ENCODE results near the gene CYCS.
"Not testable (repeated sequence)": the region's sequence is repeated elsewhere in the genome, so short reads cannot be mapped to it uniquely, and the experiment has no call there.

CYCS gene

DNA sequence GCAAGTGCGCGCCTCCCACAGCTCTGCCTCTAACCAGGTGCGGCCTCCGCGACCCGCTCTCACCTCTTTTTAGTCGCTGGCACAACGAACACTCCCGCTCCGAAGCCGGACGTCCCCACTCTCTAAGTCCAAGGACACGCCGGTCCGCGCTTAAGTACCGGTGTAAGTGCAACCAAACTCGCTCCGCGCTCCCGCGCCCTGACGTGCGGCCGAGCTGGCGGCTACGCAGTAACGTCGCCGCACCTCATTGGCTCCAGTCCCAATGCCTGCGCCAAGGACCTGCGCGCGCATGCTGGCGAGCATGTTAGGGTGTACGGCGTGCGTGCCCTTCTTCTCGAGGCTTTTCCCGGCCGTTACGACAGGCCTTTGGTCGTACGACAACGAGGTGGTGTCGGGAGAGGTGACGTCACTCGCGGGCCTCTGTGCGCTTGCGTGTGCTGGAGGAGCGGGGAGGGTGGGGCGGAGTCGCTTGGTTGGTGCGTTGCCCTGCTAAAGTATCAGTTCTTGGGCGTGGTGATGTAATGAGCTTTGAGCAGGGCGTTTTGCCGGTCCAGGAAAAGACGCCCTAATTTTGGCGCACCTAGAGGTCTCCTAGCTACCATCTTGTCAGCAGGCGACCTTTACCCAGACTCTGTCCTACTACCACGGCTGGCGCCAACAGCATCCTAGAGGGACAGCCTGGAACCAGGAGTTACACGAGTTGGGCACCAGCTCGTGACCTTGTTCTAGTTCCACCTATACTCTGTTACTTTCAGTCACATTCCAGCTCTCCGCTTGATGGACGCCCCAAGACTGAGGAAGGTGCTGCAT is at the start of gene CYCS:
CYCS (minus strand) TSS at position 124 of the 810 bp plus-strand sequence. CDS start 1,141 bp downstream, outside the sequence.
- peaks cover 23% of the 10 kb centered on the region for H3K4me1 Mint-ChIP-seq
- ATAC-seq (peak; percentile 97), DNase-seq (ENCODE audit: low spot score in 2 of 2) (peak; percentile 98 to 99)
- H3K27ac Mint-ChIP-seq = peak within 1 kb of the TSS; percentile 100
- peak within 1 kb of the TSS; percentile 99 for H3K4me3 Mint-ChIP-seq
- H3K36me3 Mint-ChIP-seq = peaks cover 55% of the 10 kb centered on the region
- no peaks in the 10 kb centered on the region for H3K9me3 Mint-ChIP-seq

DNA sequence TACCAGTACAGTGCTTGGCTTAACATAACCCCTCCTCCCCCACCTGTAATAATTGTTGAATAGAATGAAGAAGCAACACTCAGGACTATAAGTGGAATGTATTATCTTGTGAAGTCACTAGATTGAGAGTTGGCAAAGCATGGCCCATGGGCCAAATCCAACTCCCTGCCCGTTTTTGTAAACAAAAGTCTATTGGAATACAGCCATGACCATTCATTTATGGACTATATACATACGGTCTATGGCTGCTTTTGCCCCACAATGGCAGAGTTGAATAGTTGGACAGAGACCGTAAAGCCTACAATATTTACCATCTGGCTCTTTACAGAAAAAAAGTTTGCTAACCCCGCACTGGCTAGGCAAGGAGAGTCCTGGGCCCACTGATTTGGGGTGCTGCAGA is 48.1 kb upstream of the CYCS start:
- Mint-ChIP-seq H3K9me3 (no peaks in the 10 kb centered on the region), H3K4me3 (no peak overlapping the region), H3K36me3 (no peaks in the 10 kb centered on the region), H3K27ac (no peak overlapping the region), H3K4me1 (peaks cover 6% of the 10 kb centered on the region)
- no peak for DNase-seq (ENCODE audit: low spot score in 2 of 2)
- ATAC-seq = no peak

DNA sequence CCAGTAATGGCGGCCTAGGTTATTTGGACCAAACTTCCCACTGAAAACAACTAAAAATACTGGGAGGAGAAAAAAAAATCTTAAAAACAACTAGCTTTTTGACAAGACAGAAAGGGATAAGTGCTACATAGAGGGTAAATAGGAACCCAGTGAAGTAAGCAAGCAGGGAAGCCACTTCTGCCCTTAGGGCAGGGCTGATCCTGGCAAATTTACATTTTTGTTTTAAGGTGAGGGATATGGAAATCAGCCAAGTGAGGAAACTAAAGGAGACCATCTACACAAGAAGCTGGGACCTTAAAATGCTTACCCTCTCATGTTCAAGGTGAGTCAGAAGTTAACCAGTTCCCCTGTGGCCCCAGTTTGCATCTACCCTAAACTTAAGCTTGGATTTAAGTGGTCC is 46.5 kb upstream of the CYCS start:
- Mint-ChIP-seq H3K9me3 (no peaks in the 10 kb centered on the region), H3K36me3 (no peaks in the 10 kb centered on the region), H3K4me1 (peaks cover 6% of the 10 kb centered on the region), H3K4me3 (no peak overlapping the region), H3K27ac (no peak overlapping the region)
- DNase-seq (ENCODE audit: low spot score in 2 of 2) (no peak), ATAC-seq (no peak)

DNA sequence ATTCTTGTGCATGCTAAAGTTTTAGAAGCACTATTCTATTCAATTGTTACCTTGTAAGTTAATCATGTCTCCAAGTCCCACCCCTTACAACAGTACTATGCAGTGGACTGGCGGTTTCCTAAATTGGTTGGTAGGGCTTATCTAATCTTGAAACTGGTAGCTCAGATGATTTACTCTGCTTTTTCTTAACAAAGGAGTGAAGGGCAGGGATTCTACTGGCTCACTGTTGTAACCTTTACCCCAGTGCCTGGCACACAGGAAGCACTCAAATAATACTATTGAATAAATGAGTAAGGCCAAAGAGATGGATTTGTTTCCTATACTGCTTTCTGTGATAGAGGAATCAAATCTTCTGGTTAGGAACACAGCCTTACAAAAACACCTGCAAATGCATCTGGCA is 46.0 kb upstream of the CYCS start:
- no peak overlapping the region for H3K4me3 Mint-ChIP-seq
- ATAC-seq (no peak), DNase-seq (ENCODE audit: low spot score in 2 of 2) (no peak)
- H3K27ac Mint-ChIP-seq = no peak overlapping the region
- no peaks in the 10 kb centered on the region for H3K9me3 Mint-ChIP-seq
- H3K36me3 Mint-ChIP-seq = no peaks in the 10 kb centered on the region
- peaks cover 6% of the 10 kb centered on the region for H3K4me1 Mint-ChIP-seq

- peaks cover 6% of the 10 kb centered on the region for H3K4me1 Mint-ChIP-seq
- H3K4me3 Mint-ChIP-seq = no peak overlapping the region
- ATAC-seq = no peak
- no peaks in the 10 kb centered on the region for H3K9me3 Mint-ChIP-seq
- no peaks in the 10 kb centered on the region for H3K36me3 Mint-ChIP-seq
- no peak overlapping the region for H3K27ac Mint-ChIP-seq
- no peak for DNase-seq (ENCODE audit: low spot score in 2 of 2)
Measured at GRCh38 chr7:25169683-25170082, 44.6 kb upstream of the CYCS start.

DNA sequence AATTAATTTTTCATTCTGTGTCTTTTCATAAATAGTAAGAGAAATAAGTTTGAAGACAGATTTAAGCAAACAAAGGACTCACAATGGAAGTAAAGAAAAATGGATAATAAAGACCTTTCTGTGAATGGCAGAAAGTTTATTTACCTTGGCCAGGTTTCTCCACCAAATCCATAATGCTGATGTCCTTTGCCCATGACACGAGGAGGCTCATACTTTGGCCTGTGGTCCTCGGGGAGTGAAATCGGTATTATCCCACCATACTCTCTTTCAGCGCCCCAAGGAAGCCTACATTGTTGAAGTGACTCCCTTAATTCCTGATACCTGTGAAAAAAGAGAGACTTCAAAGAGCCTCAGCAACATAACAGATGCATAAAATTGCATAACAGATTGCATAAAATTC is 43.1 kb upstream of the CYCS start:
- Mint-ChIP-seq H3K4me3 (no peak overlapping the region), H3K4me1 (peaks cover 6% of the 10 kb centered on the region), H3K27ac (no peak overlapping the region), H3K36me3 (no peaks in the 10 kb centered on the region), H3K9me3 (no peaks in the 10 kb centered on the region)
- no peak for ATAC-seq
- no peak for DNase-seq (ENCODE audit: low spot score in 2 of 2)

GRCh38 chr7:25167262-25167843 is 42.3 kb upstream of the CYCS start:
- DNase-seq (ENCODE audit: low spot score in 2 of 2) (no peak), ATAC-seq (no peak)
- Mint-ChIP-seq H3K9me3 (no peaks in the 10 kb centered on the region), H3K36me3 (no peaks in the 10 kb centered on the region), H3K4me3 (no peak overlapping the region), H3K4me1 (peaks cover 6% of the 10 kb centered on the region), H3K27ac (no peak overlapping the region)

GRCh38 chr7:25159983-25160596 is 35.0 kb upstream of the CYCS start:
- not testable (repeated sequence) for ATAC-seq; DNase-seq (ENCODE audit: low spot score in 2 of 2); H3K4me1 Mint-ChIP-seq; H3K27ac Mint-ChIP-seq; H3K4me3 Mint-ChIP-seq; H3K36me3 Mint-ChIP-seq; H3K9me3 Mint-ChIP-seq

- no peak overlapping the region for H3K4me3 Mint-ChIP-seq
- no peak overlapping the region for H3K27ac Mint-ChIP-seq
- H3K4me1 Mint-ChIP-seq = no peaks in the 10 kb centered on the region
- DNase-seq (ENCODE audit: low spot score in 2 of 2) = no peak
- H3K36me3 Mint-ChIP-seq = peaks cover 11% of the 10 kb centered on the region
- no peak for ATAC-seq
- H3K9me3 Mint-ChIP-seq = no peaks in the 10 kb centered on the region
Measured at GRCh38 chr7:25158966-25159365, 33.9 kb upstream of the CYCS start.

GRCh38 chr7:25151773-25152172 is 26.7 kb upstream of the CYCS start:
- peaks cover 30% of the 10 kb centered on the region for H3K36me3 Mint-ChIP-seq
- H3K4me1 Mint-ChIP-seq = no peaks in the 10 kb centered on the region
- ATAC-seq (no peak), DNase-seq (ENCODE audit: low spot score in 2 of 2) (no peak)
- no peak overlapping the region for H3K4me3 Mint-ChIP-seq
- H3K27ac Mint-ChIP-seq = no peak overlapping the region
- H3K9me3 Mint-ChIP-seq = no peaks in the 10 kb centered on the region

GRCh38 chr7:25149836-25150235 is 24.8 kb upstream of the CYCS start:
- ATAC-seq (no peak), DNase-seq (ENCODE audit: low spot score in 2 of 2) (no peak)
- Mint-ChIP-seq H3K4me3 (no peak overlapping the region), H3K36me3 (peaks cover 27% of the 10 kb centered on the region), H3K9me3 (no peaks in the 10 kb centered on the region), H3K4me1 (no peaks in the 10 kb centered on the region), H3K27ac (no peak overlapping the region)

DNA sequence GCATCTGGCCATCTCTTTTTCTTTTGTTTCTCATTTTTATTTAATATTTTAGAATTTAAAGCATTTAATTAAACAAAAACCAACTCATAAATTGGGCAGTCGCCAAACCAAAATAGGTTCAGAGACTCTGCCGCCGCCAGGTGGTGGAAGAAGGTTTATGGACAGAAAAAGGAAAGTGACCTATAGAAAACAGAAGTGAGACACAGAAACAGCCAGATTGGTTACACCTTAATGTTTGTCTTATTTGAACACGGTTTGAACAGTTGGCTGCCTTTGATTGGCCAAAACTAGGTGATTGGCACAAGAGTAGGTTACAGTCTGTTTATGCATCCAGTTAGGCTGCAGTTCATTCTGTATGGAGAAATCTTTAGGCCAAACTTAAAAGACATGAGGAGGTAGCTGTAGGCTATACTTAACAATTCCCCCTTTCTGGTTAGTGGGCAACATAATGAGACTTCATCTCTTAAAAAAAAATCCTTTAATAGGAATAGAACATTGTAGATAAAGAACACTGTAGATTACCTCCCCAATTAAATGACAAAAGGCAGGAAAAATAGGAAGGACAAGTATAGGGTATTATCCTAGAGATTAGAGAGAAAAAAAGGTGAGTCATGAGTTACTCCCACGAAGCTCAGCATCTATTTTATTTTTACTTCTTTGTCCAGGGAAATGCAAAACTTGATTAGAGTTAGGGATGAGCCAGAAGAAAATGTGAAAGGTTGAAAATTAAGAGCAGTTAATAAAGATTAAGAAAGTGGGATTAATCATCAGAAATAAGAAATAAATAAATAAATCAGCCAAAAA is 23.9 kb upstream of the CYCS start:
- no peak overlapping the region for H3K27ac Mint-ChIP-seq
- H3K36me3 Mint-ChIP-seq = peaks cover 19% of the 10 kb centered on the region
- DNase-seq (ENCODE audit: low spot score in 2 of 2) = no peak
- no peak overlapping the region for H3K4me3 Mint-ChIP-seq
- no peaks in the 10 kb centered on the region for H3K9me3 Mint-ChIP-seq
- ATAC-seq = no peak
- H3K4me1 Mint-ChIP-seq = no peaks in the 10 kb centered on the region

- Mint-ChIP-seq H3K9me3 (no peaks in the 10 kb centered on the region), H3K27ac (no peak overlapping the region), H3K36me3 (no peaks in the 10 kb centered on the region)
Measured at GRCh38 chr7:25143763-25144162, 18.7 kb upstream of the CYCS start.

DNA sequence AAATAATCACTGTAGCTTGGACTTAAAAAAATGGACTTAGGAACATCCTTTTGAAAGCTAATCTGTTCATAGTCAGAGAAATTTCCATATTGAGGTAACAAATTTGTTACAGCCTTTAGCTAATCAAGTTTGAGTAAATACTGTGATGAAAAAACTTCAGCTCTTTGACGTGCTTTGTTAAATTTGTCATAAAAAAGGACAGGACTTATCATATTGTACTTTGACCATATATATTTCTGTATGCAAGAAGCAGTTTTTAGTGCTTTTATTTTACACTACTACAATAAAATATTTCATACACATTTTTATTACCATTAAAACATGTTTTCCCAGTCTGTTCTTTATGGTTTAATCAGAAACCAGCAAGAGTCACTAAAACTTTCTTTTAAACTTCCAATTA is 14.5 kb upstream of the CYCS start:
- H3K27ac Mint-ChIP-seq = no peak overlapping the region
- DNase-seq (ENCODE audit: low spot score in 2 of 2) = no peak
- no peaks in the 10 kb centered on the region for H3K4me1 Mint-ChIP-seq
- no peak overlapping the region for H3K4me3 Mint-ChIP-seq
- no peak for ATAC-seq
- no peaks in the 10 kb centered on the region for H3K9me3 Mint-ChIP-seq
- H3K36me3 Mint-ChIP-seq = no peaks in the 10 kb centered on the region

More at GRCh38 chr7:25143763-25144162, 18.7 kb upstream of the CYCS start:
- ATAC-seq = no peak
- Mint-ChIP-seq H3K4me1 (no peaks in the 10 kb centered on the region), H3K4me3 (no peak overlapping the region)
- no peak for DNase-seq (ENCODE audit: low spot score in 2 of 2)

- H3K4me1 Mint-ChIP-seq = peaks cover 12% of the 10 kb centered on the region
- H3K4me3 Mint-ChIP-seq = no peak overlapping the region
- H3K36me3 Mint-ChIP-seq = no peaks in the 10 kb centered on the region
- no peaks in the 10 kb centered on the region for H3K9me3 Mint-ChIP-seq
- ATAC-seq (no peak), DNase-seq (ENCODE audit: low spot score in 2 of 2) (no peak)
- H3K27ac Mint-ChIP-seq = no peak overlapping the region
Measured at GRCh38 chr7:25134358-25135010, 9.4 kb upstream of the CYCS start.

Data from stimulated activated effector memory CD8-positive, alpha-beta T cell treated with anti-CD3 and anti-CD28 coated beads, Interleukin-12 subunit alpha, Interleukin-12 subunit beta, amount 100 ng/mL, for 72 hours (primary cell).